ENCODE data around the gene JPT2. TPM values are rescaled to one million over a fixed set of nuclear protein-coding genes. Genes with fewer than 3 reads are reported as not detected.
"Not testable (repeated sequence)": the region's sequence is repeated elsewhere in the genome, so short reads cannot be mapped to it uniquely, and the experiment has no call there.

JPT2 gene
- total RNA-seq, 1 donor from 2014 or later: 180 TPM

DNA sequence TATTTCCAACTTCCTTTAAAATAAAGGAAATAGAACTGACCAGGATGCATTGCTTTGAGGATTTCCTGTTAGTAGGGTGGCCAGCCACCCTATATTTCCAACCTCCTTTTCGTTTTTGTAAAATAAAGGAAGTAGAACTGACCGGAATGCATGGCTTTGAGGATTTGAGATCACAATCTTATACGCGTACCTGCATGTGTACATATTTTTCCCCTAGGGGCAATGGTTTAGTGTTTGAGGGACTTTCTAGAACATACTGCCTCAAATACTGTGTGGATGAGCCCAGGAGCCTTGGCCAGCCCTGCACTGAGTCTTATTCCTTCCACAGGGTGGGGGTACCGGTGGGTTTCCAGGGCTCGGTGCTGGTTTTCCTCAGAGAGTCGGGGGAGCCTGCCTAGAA, 53.5 kb downstream of the JPT2 start:
- H3K27me3 Mint-ChIP-seq (ENCODE audit: unreplicated experiment): peaks cover 7% of the 10 kb centered on the region
- H3K36me3 Mint-ChIP-seq (ENCODE audit: low read depth, unreplicated experiment): peaks cover 31% of the 10 kb centered on the region
- no peak overlapping the region for H3K4me3 Mint-ChIP-seq (ENCODE audit: unreplicated experiment)
- H3K4me1 Mint-ChIP-seq (ENCODE audit: unreplicated experiment): peaks cover 5% of the 10 kb centered on the region
- DNase-seq (ENCODE audit: low spot score): no peak
- TF ChIP-seq, protein P1, sequence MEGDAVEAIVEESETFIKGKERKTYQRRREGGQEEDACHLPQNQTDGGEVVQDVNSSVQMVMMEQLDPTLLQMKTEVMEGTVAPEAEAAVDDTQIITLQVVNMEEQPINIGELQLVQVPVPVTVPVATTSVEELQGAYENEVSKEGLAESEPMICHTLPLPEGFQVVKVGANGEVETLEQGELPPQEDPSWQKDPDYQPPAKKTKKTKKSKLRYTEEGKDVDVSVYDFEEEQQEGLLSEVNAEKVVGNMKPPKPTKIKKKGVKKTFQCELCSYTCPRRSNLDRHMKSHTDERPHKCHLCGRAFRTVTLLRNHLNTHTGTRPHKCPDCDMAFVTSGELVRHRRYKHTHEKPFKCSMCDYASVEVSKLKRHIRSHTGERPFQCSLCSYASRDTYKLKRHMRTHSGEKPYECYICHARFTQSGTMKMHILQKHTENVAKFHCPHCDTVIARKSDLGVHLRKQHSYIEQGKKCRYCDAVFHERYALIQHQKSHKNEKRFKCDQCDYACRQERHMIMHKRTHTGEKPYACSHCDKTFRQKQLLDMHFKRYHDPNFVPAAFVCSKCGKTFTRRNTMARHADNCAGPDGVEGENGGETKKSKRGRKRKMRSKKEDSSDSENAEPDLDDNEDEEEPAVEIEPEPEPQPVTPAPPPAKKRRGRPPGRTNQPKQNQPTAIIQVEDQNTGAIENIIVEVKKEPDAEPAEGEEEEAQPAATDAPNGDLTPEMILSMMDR (IDR thresholded peaks at IDR 0.05; ENCODE audit: unreplicated experiment): no peak
- no peaks in the 10 kb centered on the region for H3K9me3 Mint-ChIP-seq (ENCODE audit: unreplicated experiment)
- H3K27ac Mint-ChIP-seq (ENCODE audit: unreplicated experiment): no peak overlapping the region

DNA sequence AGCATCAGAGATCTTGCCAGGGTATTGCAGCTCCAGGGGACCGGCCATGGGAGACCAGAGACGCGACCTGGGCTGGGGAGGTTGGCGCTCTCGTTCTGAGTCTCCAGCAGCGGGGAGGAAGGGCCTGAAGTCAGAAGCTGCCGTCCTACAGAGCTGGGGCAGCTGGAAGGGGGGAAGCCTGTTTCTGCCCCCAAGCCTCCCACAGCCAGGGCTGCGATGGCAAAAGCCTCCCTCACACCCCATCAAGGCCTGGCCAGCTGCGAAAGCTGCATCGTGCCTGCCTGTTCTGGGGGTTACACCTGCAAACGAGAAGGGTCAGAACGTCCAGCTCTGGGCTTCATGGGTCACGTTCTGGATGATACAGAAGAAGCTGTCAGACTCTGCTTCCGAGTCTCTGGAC, 54.0 kb downstream of the JPT2 start:
- peaks cover 7% of the 10 kb centered on the region for H3K27me3 Mint-ChIP-seq (ENCODE audit: unreplicated experiment)
- H3K27ac Mint-ChIP-seq (ENCODE audit: unreplicated experiment): no peak overlapping the region
- DNase-seq (ENCODE audit: low spot score): no peak
- peaks cover 27% of the 10 kb centered on the region for H3K36me3 Mint-ChIP-seq (ENCODE audit: low read depth, unreplicated experiment)
- TF ChIP-seq, protein P1 (IDR thresholded peaks at IDR 0.05; ENCODE audit: unreplicated experiment): no peak
- H3K9me3 Mint-ChIP-seq (ENCODE audit: unreplicated experiment): no peaks in the 10 kb centered on the region
- H3K4me3 Mint-ChIP-seq (ENCODE audit: unreplicated experiment): no peak overlapping the region
- H3K4me1 Mint-ChIP-seq (ENCODE audit: unreplicated experiment): peaks cover 5% of the 10 kb centered on the region

- not testable (repeated sequence) for H3K27me3 Mint-ChIP-seq (ENCODE audit: unreplicated experiment)
Observed at GRCh38 chr16:1732551-1732987, 54.5 kb downstream of the JPT2 start.

DNA sequence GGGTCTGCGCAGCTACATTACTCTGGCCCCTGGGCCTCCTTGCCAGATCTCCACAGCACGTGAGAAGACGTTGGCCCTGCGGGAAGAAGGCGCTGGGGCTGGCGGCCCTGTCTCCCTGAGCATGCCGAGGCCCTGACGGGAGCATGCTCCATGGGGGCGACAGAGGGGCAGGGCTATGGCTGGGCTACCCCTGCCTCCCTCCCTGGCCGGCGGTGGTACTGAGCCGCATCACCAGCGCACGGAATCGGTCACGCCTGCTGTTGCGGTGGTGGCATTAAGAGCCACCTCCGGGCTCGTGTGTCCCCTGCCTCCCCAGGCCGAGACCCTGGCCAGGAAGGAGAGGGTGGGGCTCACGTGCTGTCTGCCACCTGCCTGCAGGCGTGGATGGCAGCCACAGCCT, 56.0 kb downstream of the JPT2 start:
- no peaks in the 10 kb centered on the region for H3K9me3 Mint-ChIP-seq (ENCODE audit: unreplicated experiment)
- TF ChIP-seq, protein P1 (IDR thresholded peaks at IDR 0.05; ENCODE audit: unreplicated experiment): no peak
- DNase-seq (ENCODE audit: low spot score): no peak
- no peak overlapping the region for H3K4me3 Mint-ChIP-seq (ENCODE audit: unreplicated experiment)
- H3K27me3 Mint-ChIP-seq (ENCODE audit: unreplicated experiment): peaks cover 7% of the 10 kb centered on the region
- no peak overlapping the region for H3K27ac Mint-ChIP-seq (ENCODE audit: unreplicated experiment)
- peaks cover 11% of the 10 kb centered on the region for H3K36me3 Mint-ChIP-seq (ENCODE audit: low read depth, unreplicated experiment)
- H3K4me1 Mint-ChIP-seq (ENCODE audit: unreplicated experiment): peaks cover 5% of the 10 kb centered on the region

More at GRCh38 chr16:1732551-1732987, 54.5 kb downstream of the JPT2 start:
- DNase-seq (ENCODE audit: low spot score); H3K4me1 Mint-ChIP-seq (ENCODE audit: unreplicated experiment); H3K27ac Mint-ChIP-seq (ENCODE audit: unreplicated experiment); H3K9me3 Mint-ChIP-seq (ENCODE audit: unreplicated experiment): not testable (repeated sequence)
- Mint-ChIP-seq H3K36me3 (ENCODE audit: low read depth, unreplicated experiment) (peaks cover 22% of the 10 kb centered on the region), H3K4me3 (ENCODE audit: unreplicated experiment) (peak overlapping the region; percentile 47)

DNA sequence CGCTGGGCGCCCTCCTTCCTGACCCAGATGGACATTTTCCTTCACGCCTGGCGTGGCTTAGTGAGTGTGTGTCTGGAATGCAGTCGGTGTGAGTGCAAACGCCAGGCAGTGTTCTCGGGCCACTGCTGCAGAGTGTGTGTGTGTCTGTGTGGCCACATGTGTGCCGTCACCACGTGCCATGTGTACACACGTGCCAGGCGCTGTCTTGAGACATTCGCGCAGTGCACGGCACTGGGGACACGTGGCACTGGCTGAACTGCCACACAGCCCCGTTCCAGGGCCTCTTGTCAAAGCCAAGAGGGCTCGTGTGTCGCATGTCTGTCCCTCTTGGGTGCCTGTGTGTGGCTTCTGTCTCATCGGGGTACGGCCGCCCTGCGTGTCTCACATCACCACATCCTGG, 56.7 kb downstream of the JPT2 start:
- H3K27ac Mint-ChIP-seq (ENCODE audit: unreplicated experiment): no peak overlapping the region
- no peak for DNase-seq (ENCODE audit: low spot score)
- peaks cover 7% of the 10 kb centered on the region for H3K27me3 Mint-ChIP-seq (ENCODE audit: unreplicated experiment)
- TF ChIP-seq, protein P1 (IDR thresholded peaks at IDR 0.05; ENCODE audit: unreplicated experiment): no peak
- H3K4me1 Mint-ChIP-seq (ENCODE audit: unreplicated experiment): peaks cover 5% of the 10 kb centered on the region
- peaks cover 9% of the 10 kb centered on the region for H3K36me3 Mint-ChIP-seq (ENCODE audit: low read depth, unreplicated experiment)
- peak overlapping the region; percentile 83 for H3K4me3 Mint-ChIP-seq (ENCODE audit: unreplicated experiment)
- H3K9me3 Mint-ChIP-seq (ENCODE audit: unreplicated experiment): no peaks in the 10 kb centered on the region
